ENCODE measurements around the gene ADGRB2.

The ADGRB2 gene

GRCh38 chr1:31773861-31774260, 9.7 kb upstream of the ADGRB2 start:
- no peak overlapping the region for H4K8ac ChIP-seq (ENCODE audit: low read depth, low read length)
- WGBS (ENCODE audit: extremely low coverage, insufficient coverage, low lambda C conversion rate) = no CpG with 5 or more reads among the region's 5 CpGs
- no peak overlapping the region for H3K23ac ChIP-seq (ENCODE audit: low read length)
- H2BK120ac ChIP-seq (ENCODE audit: low read depth, low read length) = no peak overlapping the region
- DNase-seq = no peak
- no peak overlapping the region for H3K4ac ChIP-seq (ENCODE audit: low read depth, low read length)
- H3K4me3 ChIP-seq (ENCODE audit: low read length) = no peak overlapping the region
- H3K27me3 ChIP-seq (ENCODE audit: insufficient read depth, low read length, poor library complexity) = peaks cover 15% of the 10 kb centered on the region
- H3K79me2 ChIP-seq (ENCODE audit: control insufficient read depth, insufficient read depth, low read length) = no peaks in the 10 kb centered on the region
- no peak overlapping the region for H3K4me2 ChIP-seq (ENCODE audit: low read length)
- no peak overlapping the region for H4K5ac ChIP-seq (ENCODE audit: low read length)
- H2AK5ac ChIP-seq (ENCODE audit: low read length) = no peak overlapping the region
- no peaks in the 10 kb centered on the region for H3K36me3 ChIP-seq (ENCODE audit: control insufficient read depth, insufficient read depth, low read length)
- H3K9ac ChIP-seq (ENCODE audit: low read length) = no peak overlapping the region
- no peak overlapping the region for H3K18ac ChIP-seq (ENCODE audit: low read length)
- peaks cover 19% of the 10 kb centered on the region for H3K4me1 ChIP-seq (ENCODE audit: control insufficient read depth, low read depth, low read length)
- no peaks in the 10 kb centered on the region for H3K79me1 ChIP-seq (ENCODE audit: low read length)
- H3K56ac ChIP-seq (ENCODE audit: low read length) = no peak overlapping the region
- no peak overlapping the region for H2BK5ac ChIP-seq (ENCODE audit: low read length)
- H3K27ac ChIP-seq (ENCODE audit: low read depth, low read length) = no peak overlapping the region
- no peak overlapping the region for H2BK15ac ChIP-seq (replicated peaks; ENCODE audit: low read depth)

GRCh38 chr1:31772669-31773248, 8.6 kb upstream of the ADGRB2 start:
- no peak overlapping the region for H2BK5ac ChIP-seq (ENCODE audit: low read length)
- peak overlapping the region; percentile 56 for H3K9ac ChIP-seq (ENCODE audit: low read length)
- no peak overlapping the region for H3K4ac ChIP-seq (ENCODE audit: low read depth, low read length)
- H3K27me3 ChIP-seq (ENCODE audit: insufficient read depth, low read length, poor library complexity) = peaks cover 15% of the 10 kb centered on the region
- H3K4me2 ChIP-seq (ENCODE audit: low read length) = peak overlapping the region; percentile 42
- H2BK15ac ChIP-seq (replicated peaks; ENCODE audit: low read depth) = no peak overlapping the region
- H3K4me1 ChIP-seq (ENCODE audit: control insufficient read depth, low read depth, low read length) = peaks cover 24% of the 10 kb centered on the region
- H3K23ac ChIP-seq (ENCODE audit: low read length) = peak overlapping the region; percentile 4
- DNase-seq = no peak
- no peak overlapping the region for H4K8ac ChIP-seq (ENCODE audit: low read depth, low read length)
- H3K4me3 ChIP-seq (ENCODE audit: low read length) = no peak overlapping the region
- no peak overlapping the region for H3K27ac ChIP-seq (ENCODE audit: low read depth, low read length)
- no CpG with 5 or more reads among the region's 49 CpGs for WGBS (ENCODE audit: extremely low coverage, insufficient coverage, low lambda C conversion rate)
- H2BK120ac ChIP-seq (ENCODE audit: low read depth, low read length) = no peak overlapping the region
- no peaks in the 10 kb centered on the region for H3K36me3 ChIP-seq (ENCODE audit: control insufficient read depth, insufficient read depth, low read length)
- no peak overlapping the region for H3K18ac ChIP-seq (ENCODE audit: low read length)
- H2AK5ac ChIP-seq (ENCODE audit: low read length) = no peak overlapping the region
- no peaks in the 10 kb centered on the region for H3K79me2 ChIP-seq (ENCODE audit: control insufficient read depth, insufficient read depth, low read length)
- peak overlapping the region; percentile 86 for H3K56ac ChIP-seq (ENCODE audit: low read length)
- no peaks in the 10 kb centered on the region for H3K79me1 ChIP-seq (ENCODE audit: low read length)
- no peak overlapping the region for H4K5ac ChIP-seq (ENCODE audit: low read length)

- no peak overlapping the region for H2BK120ac ChIP-seq (ENCODE audit: low read depth, low read length)
- DNase-seq = no peak
- H2AK5ac ChIP-seq (ENCODE audit: low read length) = no peak overlapping the region
- no peak overlapping the region for H4K8ac ChIP-seq (ENCODE audit: low read depth, low read length)
- H3K9ac ChIP-seq (ENCODE audit: low read length) = peak overlapping the region; percentile 56
- no peak overlapping the region for H3K18ac ChIP-seq (ENCODE audit: low read length)
- no peaks in the 10 kb centered on the region for H3K79me2 ChIP-seq (ENCODE audit: control insufficient read depth, insufficient read depth, low read length)
- H3K27me3 ChIP-seq (ENCODE audit: insufficient read depth, low read length, poor library complexity) = peaks cover 15% of the 10 kb centered on the region
- peak overlapping the region; percentile 4 for H3K23ac ChIP-seq (ENCODE audit: low read length)
- H2BK5ac ChIP-seq (ENCODE audit: low read length) = no peak overlapping the region
- H3K4me3 ChIP-seq (ENCODE audit: low read length) = no peak overlapping the region
- peaks cover 21% of the 10 kb centered on the region for H3K4me1 ChIP-seq (ENCODE audit: control insufficient read depth, low read depth, low read length)
- H3K4ac ChIP-seq (ENCODE audit: low read depth, low read length) = no peak overlapping the region
- no peak overlapping the region for H2BK15ac ChIP-seq (replicated peaks; ENCODE audit: low read depth)
- WGBS (ENCODE audit: extremely low coverage, insufficient coverage, low lambda C conversion rate) = no CpG with 5 or more reads among the region's 68 CpGs
- H3K27ac ChIP-seq (ENCODE audit: low read depth, low read length) = no peak overlapping the region
- no peaks in the 10 kb centered on the region for H3K79me1 ChIP-seq (ENCODE audit: low read length)
- H4K5ac ChIP-seq (ENCODE audit: low read length) = no peak overlapping the region
- H3K56ac ChIP-seq (ENCODE audit: low read length) = peak overlapping the region; percentile 86
- H3K36me3 ChIP-seq (ENCODE audit: control insufficient read depth, insufficient read depth, low read length) = no peaks in the 10 kb centered on the region
- peak overlapping the region; percentile 42 for H3K4me2 ChIP-seq (ENCODE audit: low read length)
Measured at GRCh38 chr1:31771891-31772668, 7.9 kb upstream of the ADGRB2 start.

GRCh38 chr1:31769720-31770390, 5.7 kb upstream of the ADGRB2 start:
- peak; percentile 70 for DNase-seq
- Histone ChIP-seq H3K27ac (ENCODE audit: low read depth, low read length) (peak overlapping the region; percentile 25), H2BK15ac (replicated peaks; ENCODE audit: low read depth) (no peak overlapping the region), H3K79me1 (ENCODE audit: low read length) (no peaks in the 10 kb centered on the region), H3K4me2 (ENCODE audit: low read length) (no peak overlapping the region), H3K79me2 (ENCODE audit: control insufficient read depth, insufficient read depth, low read length) (no peaks in the 10 kb centered on the region), H3K27me3 (ENCODE audit: insufficient read depth, low read length, poor library complexity) (peaks cover 15% of the 10 kb centered on the region), H3K23ac (ENCODE audit: low read length) (no peak overlapping the region), H2BK120ac (ENCODE audit: low read depth, low read length) (no peak overlapping the region), H4K8ac (ENCODE audit: low read depth, low read length) (no peak overlapping the region), H3K36me3 (ENCODE audit: control insufficient read depth, insufficient read depth, low read length) (no peaks in the 10 kb centered on the region), H3K56ac (ENCODE audit: low read length) (no peak overlapping the region), H3K4ac (ENCODE audit: low read depth, low read length) (no peak overlapping the region), H3K9ac (ENCODE audit: low read length) (no peak overlapping the region), H4K5ac (ENCODE audit: low read length) (no peak overlapping the region), H3K4me1 (ENCODE audit: control insufficient read depth, low read depth, low read length) (peaks cover 18% of the 10 kb centered on the region), H3K18ac (ENCODE audit: low read length) (no peak overlapping the region), H2AK5ac (ENCODE audit: low read length) (no peak overlapping the region), H3K4me3 (ENCODE audit: low read length) (no peak overlapping the region), H2BK5ac (ENCODE audit: low read length) (peak overlapping the region; percentile 26)
- no CpG with 5 or more reads among the region's 12 CpGs for WGBS (ENCODE audit: extremely low coverage, insufficient coverage, low lambda C conversion rate)

- Histone ChIP-seq H2BK5ac (ENCODE audit: low read length) (no peak overlapping the region), H4K8ac (ENCODE audit: low read depth, low read length) (no peak overlapping the region), H3K79me1 (ENCODE audit: low read length) (no peaks in the 10 kb centered on the region), H2BK120ac (ENCODE audit: low read depth, low read length) (no peak overlapping the region), H2BK15ac (replicated peaks; ENCODE audit: low read depth) (no peak overlapping the region), H3K9ac (ENCODE audit: low read length) (no peak overlapping the region), H3K18ac (ENCODE audit: low read length) (no peak overlapping the region), H2AK5ac (ENCODE audit: low read length) (no peak overlapping the region), H3K36me3 (ENCODE audit: control insufficient read depth, insufficient read depth, low read length) (no peaks in the 10 kb centered on the region), H3K27ac (ENCODE audit: low read depth, low read length) (no peak overlapping the region), H3K4me1 (ENCODE audit: control insufficient read depth, low read depth, low read length) (peaks cover 18% of the 10 kb centered on the region), H3K23ac (ENCODE audit: low read length) (no peak overlapping the region), H3K56ac (ENCODE audit: low read length) (no peak overlapping the region), H3K4me2 (ENCODE audit: low read length) (no peak overlapping the region), H3K27me3 (ENCODE audit: insufficient read depth, low read length, poor library complexity) (peaks cover 12% of the 10 kb centered on the region), H4K5ac (ENCODE audit: low read length) (no peak overlapping the region), H3K4ac (ENCODE audit: low read depth, low read length) (no peak overlapping the region), H3K79me2 (ENCODE audit: control insufficient read depth, insufficient read depth, low read length) (no peaks in the 10 kb centered on the region), H3K4me3 (ENCODE audit: low read length) (no peak overlapping the region)
- WGBS (ENCODE audit: extremely low coverage, insufficient coverage, low lambda C conversion rate) = no CpG with 5 or more reads among the region's 5 CpGs
- DNase-seq = no peak
Measured at GRCh38 chr1:31768939-31769704, 5.0 kb upstream of the ADGRB2 start.

Measured in mesendoderm (in vitro differentiated cells).